Heart left ventricle (tissue), 16 donors: ENCODE data around the gene HERPUD1. TPM values are rescaled to one million over a fixed set of nuclear protein-coding genes. Genes with fewer than 3 reads are reported as not detected.

Source experiments
- ATAC-seq, 4 donors: fragments of 200-7000 bp; cut with Tn5 transposase; one replicate each; pipeline ENCODE4 v1.9.1; 2020 to 2022; ENCODE audit warnings: moderate library complexity in 4 of 4, mild to moderate bottlenecking in 3 of 4, moderate number of reproducible peaks in 1 of 4
- DNase-seq, 5 donors: peaks; one replicate each; pipeline ENCODE4 v3.0.0-alpha.2; 2020
- H3K27ac ChIP-seq, 12 donors: fragments of 200-600 bp; sonication (generic) in 4 of 12; one replicate each; pipeline versions ENCODE4 v1.5.0 to v1.8.0; 2016 to 2022; ENCODE audit warnings: mild to moderate bottlenecking in 2 of 12
- H3K27me3 ChIP-seq, 9 donors: fragments of 200-600 bp; sonication (generic) in 2 of 9; one replicate each; pipeline versions ENCODE4 v1.5.1 to v1.8.0; 2016 to 2022; ENCODE audit warnings: mild to moderate bottlenecking in 3 of 9
- H3K36me3 ChIP-seq, 9 donors: fragments of 200-600 bp; sonication (generic) in 2 of 9; one replicate each; pipeline versions ENCODE4 v1.5.0 to v1.8.0; 2018 to 2022; ENCODE audit warnings: mild to moderate bottlenecking in 2 of 9
- H3K4me1 ChIP-seq, 12 donors: fragments of 200-600 bp; sonication (generic) in 4 of 12; one replicate each; pipeline versions ENCODE4 v1.5.0 to v1.8.0; 2016 to 2022; ENCODE audit warnings: mild to moderate bottlenecking in 3 of 12
- H3K4me3 ChIP-seq, 12 donors: fragments of 200-600 bp; sonication (generic) in 4 of 12; one replicate each; pipeline versions ENCODE4 v1.5.0 to v1.8.0; 2017 to 2022; ENCODE audit warnings: mild to moderate bottlenecking in 9 of 12, moderate library complexity in 4 of 12
- H3K9me3 ChIP-seq, 12 donors: fragments of 200-600 bp; sonication (generic) in 4 of 12; one replicate each; pipeline versions ENCODE4 v1.5.0 to v1.8.0; 2016 to 2022; ENCODE audit warnings: mild to moderate bottlenecking in 1 of 12
- CTCF ChIP-seq, 12 donors: fragments of 200-600 bp; sonication (generic) in 4 of 12; IDR thresholded peaks; one replicate each; pipeline versions ENCODE4 v1.5.0 to v1.8.0; 2018 to 2022; ENCODE audit warnings: antibody characterized with exemption in 12 of 12, mild to moderate bottlenecking in 5 of 12
- POLR2A ChIP-seq, 2 donors: fragments of 450-650 bp; IDR thresholded peaks; one replicate each; pipeline ENCODE4 v1.6.1; 2017; ENCODE audit warnings: antibody characterized with exemption in 2 of 2, mild to moderate bottlenecking in 2 of 2, moderate library complexity in 2 of 2
- WGBS, 4 donors: extraction: QIAGEN DNeasy Blood & Tissue Kit in 2 of 4; methylation state at CpG; one replicate each; pipeline versions ENCODE4 v1.1.5 to v1.1.7; 2013 to 2018; 5-methylcytosine and 5-hydroxymethylcytosine counted together
- intact Hi-C, 10 donors: fragments of 100-400 bp; cut with DNase I; formaldehyde crosslinking; loops; one replicate each; pipeline versions ENCODE4 v1.11.1 to v1.14.2; 2022
- polyA plus RNA-seq, 2 donors: library from polyadenylated mRNA; stranded (reverse); fragments of 200-250 nt; gene quantifications; one replicate each; pipeline ENCODE4 v1.2.3, GENCODE V29; 2013
- total RNA-seq, 9 donors: library from RNA; depleted of rRNA in 2 of 9; stranded (reverse); fragments of >200 nt in 2 of 9; fragmentation: NEBNext Ultra II Directional in 3 of 9; extraction: Animal tissue kit (Norgen Biotek cat#: 25700) in 3 of 9; gene quantifications; one replicate each; pipeline versions ENCODE4 v1.1.0 to v1.2.4, GENCODE V29; 2016 to 2023
- donor health status: ischemic (EF 13 %, LVEDD 7.1; RV severe dilation, severe dysfunction).
- donor health status: healthy with polysubstance abuse.
- donor health status: DM: no; HTN: yes; CAD: no.
- donor health status: DM: no; HTN: no; CAD: no.
- donor health status: ischemic (EF 25% LVEDD 6.9; RV normal size, moderate dysfunction).
- donor health status: ischemic (EF 25% LVEDD 5.7; RV mildly dilated, moderate dysfunction).
- donor health status: healthy.
- donor health status: DM: yes; HTN: yes; CAD: no.
- donor health status: ischemic (EF 35%, LVEDD 5.7; RV mildly dilated, moderate dysfunction).
- donor health status: nonischemic (EF 11% LVEDD 7.7; RV severe dilation, severe dysfunction).
- donor health status: DM: yes; HTN: yes; CAD: no.
- donor health status: PGD.
- donor health status: ischemic (EF 29% LVEDD 5.4; RV normal size, mild dysfunction).
- donor health status: nonischemic (EF 23%, LVEDD 6.1; RV moderate dilation, normal function).

Gene HERPUD1
- total and polyA plus RNA-seq, 11 donors: 41.4 to 226 (median 117) TPM

- Histone ChIP-seq H3K4me3 (peak overlapping the region in 3 of 12 donors; percentile 0 to 100 (median 1)), H3K36me3 (peaks cover 0 to 78% (median 65%) of the 10 kb centered on the region in 9 donors), H3K9me3 (no peaks in the 10 kb centered on the region), H3K27me3 (no peaks in the 10 kb centered on the region), H3K4me1 (peaks cover 0 to 67% (median 44%) of the 10 kb centered on the region in 12 donors), H3K27ac (peak overlapping the region in 2 of 12 donors; percentile 3 to 4)
- WGBS, 4 donors: 56 to 64% (median 61%) methylated on average over 5 of the region's 5 CpGs
- TF ChIP-seq POLR2A (IDR thresholded peaks at IDR 0.05) (no peak), CTCF (IDR thresholded peaks at IDR 0.05) (no peak)
- intact Hi-C loops: loop anchor here in 2 of 10 donors (10.0 kb wide), 1 partner anchor 72 kb away; the partner anchor contains the start of gene SLC12A3 (in 2 of the 2)
- ATAC-seq (no peak), DNase-seq (no peak)
Measured at GRCh38 chr16:56936491-56936890, 4.5 kb downstream of the HERPUD1 start.

GRCh38 chr16:56936950-56937349, 5.0 kb downstream of the HERPUD1 start:
- TF ChIP-seq POLR2A (IDR thresholded peaks at IDR 0.05) (no peak), CTCF (IDR thresholded peaks at IDR 0.05) (no peak)
- DNase-seq (no peak), ATAC-seq (no peak)
- 69 to 85% (median 75%) methylated on average over 5 of the region's 5 CpGs for WGBS, 4 donors
- Histone ChIP-seq H3K4me1 (peaks cover 0 to 66% (median 43%) of the 10 kb centered on the region in 12 donors), H3K27me3 (no peaks in the 10 kb centered on the region), H3K36me3 (peaks cover 0 to 82% (median 70%) of the 10 kb centered on the region in 9 donors), H3K27ac (peak overlapping the region in 1 of 12 donors; percentile 4), H3K9me3 (no peaks in the 10 kb centered on the region), H3K4me3 (no peak overlapping the region)
- intact Hi-C loops: loop anchor here in 2 of 10 donors (10.0 kb wide), 1 partner anchor 72 kb away; the partner anchor contains the start of gene SLC12A3 (in 2 of the 2)

GRCh38 chr16:56938664-56939513, 6.9 kb downstream of the HERPUD1 start:
- intact Hi-C loops: loop anchor here in 2 of 10 donors (10.0 kb wide), 1 partner anchor 74 kb away; the partner anchor contains the start of gene SLC12A3 (in 2 of the 2)
- peaks cover 0 to 61% (median 41%) of the 10 kb centered on the region in 12 donors for H3K4me1 ChIP-seq
- H3K4me3 ChIP-seq: no peak overlapping the region
- H3K27me3 ChIP-seq: no peaks in the 10 kb centered on the region
- TF ChIP-seq CTCF (IDR thresholded peaks at IDR 0.05) (no peak), POLR2A (IDR thresholded peaks at IDR 0.05) (no peak)
- H3K36me3 ChIP-seq: peaks cover 0 to 100% (median 89%) of the 10 kb centered on the region in 9 donors
- DNase-seq: no peak
- no peaks in the 10 kb centered on the region for H3K9me3 ChIP-seq
- peak in 1 of 4 donors; percentile 19 for ATAC-seq
- 82 to 84% (median 82%) methylated on average over 8 of the region's 8 CpGs for WGBS, 4 donors
- peak overlapping the region in 1 of 12 donors; percentile 45 for H3K27ac ChIP-seq

- no peak overlapping the region for H3K27ac ChIP-seq
- H3K4me1 ChIP-seq: peaks cover 0 to 57% (median 34%) of the 10 kb centered on the region in 12 donors
- 83 to 87% (median 85%) methylated on average over 4 of the region's 4 CpGs for WGBS, 4 donors
- no peak for DNase-seq
- H3K36me3 ChIP-seq: peaks cover 0 to 100% (median 98%) of the 10 kb centered on the region in 9 donors
- intact Hi-C loops: loop anchor here in 3 of 10 donors (10.0 kb wide), 2 partner anchors 75 to 215 kb away; partner anchors contain the start of gene SLC12A3 (in 2 of the 3)
- no peak overlapping the region for H3K4me3 ChIP-seq
- H3K9me3 ChIP-seq: no peaks in the 10 kb centered on the region
- no peak for TF ChIP-seq CTCF (IDR thresholded peaks at IDR 0.05)
- no peak for TF ChIP-seq POLR2A (IDR thresholded peaks at IDR 0.05)
- H3K27me3 ChIP-seq: no peaks in the 10 kb centered on the region
- no peak for ATAC-seq
Measured at GRCh38 chr16:56939801-56940200, 7.9 kb downstream of the HERPUD1 start.
